Ovary (tissue), 9 donors: ENCODE data around the gene PRR22. TPM values are rescaled to one million over a fixed set of nuclear protein-coding genes. Genes with fewer than 3 reads are reported as not detected.

ENCODE experiments used
- DNase-seq, 5 donors: peaks; one replicate each; pipeline ENCODE4 v3.0.0-alpha.2; 2019 to 2020
- H3K27ac ChIP-seq, 2 donors: fragments of 200-600 bp; one replicate each; pipeline versions ENCODE4 v1.5.1 to v1.8.0; 2019 to 2022
- H3K27me3 ChIP-seq: fragments of 200-600 bp; one replicate; pipeline ENCODE4 v1.8.0; 2022
- H3K36me3 ChIP-seq: fragments of 200-600 bp; sonication (generic); one replicate; pipeline ENCODE4 v1.5.1; 2019
- H3K4me1 ChIP-seq: one replicate; pipeline ENCODE4 v1.8.1; 2013; ENCODE audit warnings: mild to moderate bottlenecking, moderate library complexity; ENCODE audit not compliant: insufficient read depth
- H3K4me3 ChIP-seq: fragments of 200-600 bp; sonication (generic); one replicate; pipeline ENCODE4 v1.5.1; 2017
- H3K9me3 ChIP-seq, 2 donors: fragments of 200-600 bp in 1 of 2; sonication (generic) in 1 of 2; one replicate each; pipeline versions ENCODE4 v1.5.1 to v1.8.1; 2013 to 2019; ENCODE audit warnings: mild to moderate bottlenecking in 1 of 2, moderate library complexity in 1 of 2
- EP300 ChIP-seq: sonication (generic); formaldehyde crosslinking; IDR thresholded peaks from one replicate; pipeline ENCODE4 v1.6.1; 2017; ENCODE audit warnings: antibody characterized with exemption
- POLR2A ChIP-seq: fragments of 450-650 bp; IDR thresholded peaks from one replicate; pipeline ENCODE4 v1.6.1; 2017; ENCODE audit warnings: antibody characterized with exemption, mild to moderate bottlenecking, moderate library complexity
- WGBS, 3 donors: extraction: QIAGEN DNeasy Blood & Tissue Kit in 1 of 3; methylation state at CpG; one replicate each; pipeline versions ENCODE4 v1.1.5 to v1.1.7; 2013 to 2017; 5-methylcytosine and 5-hydroxymethylcytosine counted together
- intact Hi-C, 4 donors: fragments of 100-400 bp; cut with DNase I; formaldehyde crosslinking; loops; one replicate each; pipeline versions ENCODE4 v1.11.0 to v1.15.1; 2022 to 2023
- polyA plus RNA-seq, 2 donors: library from polyadenylated mRNA; stranded (reverse); fragments of 200-250 nt in 1 of 2; fragments of 350-450 nt in 1 of 2; fragmentation: Illumina TruSeq in 1 of 2; extraction: RNeasy Lipid Tissue Mini Kit (QIAGEN cat#74804) in 1 of 2; gene quantifications; one replicate each; pipeline ENCODE4 v1.2.3, GENCODE V29; 2013 to 2014
- total RNA-seq, 7 donors: library from RNA; depleted of rRNA in 2 of 7; stranded (reverse); fragments of >200 nt in 2 of 7; fragmentation: NEBNext Ultra II Directional in 3 of 7; extraction: Animal tissue kit (Norgen Biotek cat#: 25700) in 3 of 7; gene quantifications; one replicate each; pipeline versions ENCODE4 v1.1.0 to v1.2.4, GENCODE V29; 2016 to 2023
- TF ChIP-seq, protein P1 (sequence below), 3 donors: fragments of 450-650 bp in 2 of 3; fragments of 200-600 bp in 1 of 3; IDR thresholded peaks; one replicate each; pipeline versions ENCODE4 v1.5.1 to v1.8.0; 2016 to 2022; ENCODE audit warnings: antibody characterized with exemption in 3 of 3, mild to moderate bottlenecking in 1 of 3
- donor health status: DM: no; HTN: no; CAD: no; lungs with moderate emphysema.
- donor health status: DM: no; HTN: no; CAD: no.
- donor health status: Bipolar disorder and iron deficiency.
- donor health status: DM: yes; HTN: yes; CAD: no.
- donor health status: DM: no; HTN: no; CAD: no.
- donor health status: DM: yes; HTN: yes; CAD: no.

PRR22 gene
- total and polyA plus RNA-seq, 9 donors = 0.24 to 3.8 (median 2.0) TPM; not detected in 1

DNA sequence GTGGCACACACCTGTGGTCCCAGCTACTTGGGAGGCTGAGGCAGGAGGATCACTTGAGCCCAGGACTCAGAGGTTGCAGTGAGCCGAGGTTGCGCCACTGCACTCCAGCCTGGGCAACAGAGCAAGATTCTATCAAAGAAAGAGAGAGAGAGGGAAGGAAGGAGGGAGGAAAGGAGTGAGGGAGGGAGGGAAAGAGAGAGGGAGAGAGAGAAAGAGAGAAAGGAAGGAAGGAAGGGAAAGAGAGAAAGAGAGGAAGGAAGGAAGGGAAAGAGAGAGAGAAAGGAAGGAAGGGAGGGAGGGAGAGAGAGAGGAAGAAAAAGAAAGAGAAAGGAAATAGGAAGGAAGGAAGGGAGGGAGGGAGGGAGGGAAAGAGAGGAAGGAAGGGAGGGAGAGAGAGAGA is 32.7 kb upstream of the PRR22 start:
- TF ChIP-seq, protein P1, sequence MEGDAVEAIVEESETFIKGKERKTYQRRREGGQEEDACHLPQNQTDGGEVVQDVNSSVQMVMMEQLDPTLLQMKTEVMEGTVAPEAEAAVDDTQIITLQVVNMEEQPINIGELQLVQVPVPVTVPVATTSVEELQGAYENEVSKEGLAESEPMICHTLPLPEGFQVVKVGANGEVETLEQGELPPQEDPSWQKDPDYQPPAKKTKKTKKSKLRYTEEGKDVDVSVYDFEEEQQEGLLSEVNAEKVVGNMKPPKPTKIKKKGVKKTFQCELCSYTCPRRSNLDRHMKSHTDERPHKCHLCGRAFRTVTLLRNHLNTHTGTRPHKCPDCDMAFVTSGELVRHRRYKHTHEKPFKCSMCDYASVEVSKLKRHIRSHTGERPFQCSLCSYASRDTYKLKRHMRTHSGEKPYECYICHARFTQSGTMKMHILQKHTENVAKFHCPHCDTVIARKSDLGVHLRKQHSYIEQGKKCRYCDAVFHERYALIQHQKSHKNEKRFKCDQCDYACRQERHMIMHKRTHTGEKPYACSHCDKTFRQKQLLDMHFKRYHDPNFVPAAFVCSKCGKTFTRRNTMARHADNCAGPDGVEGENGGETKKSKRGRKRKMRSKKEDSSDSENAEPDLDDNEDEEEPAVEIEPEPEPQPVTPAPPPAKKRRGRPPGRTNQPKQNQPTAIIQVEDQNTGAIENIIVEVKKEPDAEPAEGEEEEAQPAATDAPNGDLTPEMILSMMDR (IDR thresholded peaks at IDR 0.05) = no peak
- no peak for TF ChIP-seq EP300
- no peak for TF ChIP-seq POLR2A
- Histone ChIP-seq H3K4me1 (peaks cover under 1% of the 10 kb centered on the region), H3K27me3 (no peaks in the 10 kb centered on the region), H3K9me3 (no peaks in the 10 kb centered on the region), H3K36me3 (no peaks in the 10 kb centered on the region), H3K27ac (no peak overlapping the region), H3K4me3 (no peak overlapping the region)
- 72 to 82% (median 81%) methylated on average over 2 of the region's 2 CpGs for WGBS, 3 donors
- no peak for DNase-seq
- intact Hi-C loops = no loop called here

DNA sequence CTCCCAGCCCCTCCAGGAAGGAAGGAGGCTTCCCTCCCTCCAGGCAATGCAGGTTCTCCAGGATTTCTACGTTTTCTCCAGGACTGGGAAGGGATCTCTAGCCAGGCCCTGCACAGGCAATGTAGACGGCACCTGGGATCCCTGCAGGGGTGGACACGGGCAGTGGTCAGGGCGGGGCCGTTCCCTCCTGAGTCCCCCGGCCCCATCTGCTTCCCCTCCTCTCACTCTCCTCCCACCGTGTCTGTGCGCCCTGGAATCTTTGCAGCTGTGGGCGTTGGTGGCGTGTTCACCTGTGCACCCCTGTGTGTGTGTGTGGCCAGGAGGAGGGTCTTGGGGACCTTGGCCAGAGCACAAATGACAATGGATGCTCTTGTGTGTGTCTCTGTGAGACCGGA is 30.3 kb upstream of the PRR22 start:
- H3K4me1 ChIP-seq = no peaks in the 10 kb centered on the region
- H3K27ac ChIP-seq = no peak overlapping the region
- H3K4me3 ChIP-seq = no peak overlapping the region
- no peaks in the 10 kb centered on the region for H3K9me3 ChIP-seq
- no peak for DNase-seq
- no peaks in the 10 kb centered on the region for H3K27me3 ChIP-seq
- no peaks in the 10 kb centered on the region for H3K36me3 ChIP-seq
- 29 to 46% (median 35%) methylated on average over 11 of the region's 11 CpGs for WGBS, 3 donors
- TF ChIP-seq, protein P1 (IDR thresholded peaks at IDR 0.05) = no peak
- TF ChIP-seq POLR2A = no peak
- no peak for TF ChIP-seq EP300
- intact Hi-C loops = no loop called here

DNA sequence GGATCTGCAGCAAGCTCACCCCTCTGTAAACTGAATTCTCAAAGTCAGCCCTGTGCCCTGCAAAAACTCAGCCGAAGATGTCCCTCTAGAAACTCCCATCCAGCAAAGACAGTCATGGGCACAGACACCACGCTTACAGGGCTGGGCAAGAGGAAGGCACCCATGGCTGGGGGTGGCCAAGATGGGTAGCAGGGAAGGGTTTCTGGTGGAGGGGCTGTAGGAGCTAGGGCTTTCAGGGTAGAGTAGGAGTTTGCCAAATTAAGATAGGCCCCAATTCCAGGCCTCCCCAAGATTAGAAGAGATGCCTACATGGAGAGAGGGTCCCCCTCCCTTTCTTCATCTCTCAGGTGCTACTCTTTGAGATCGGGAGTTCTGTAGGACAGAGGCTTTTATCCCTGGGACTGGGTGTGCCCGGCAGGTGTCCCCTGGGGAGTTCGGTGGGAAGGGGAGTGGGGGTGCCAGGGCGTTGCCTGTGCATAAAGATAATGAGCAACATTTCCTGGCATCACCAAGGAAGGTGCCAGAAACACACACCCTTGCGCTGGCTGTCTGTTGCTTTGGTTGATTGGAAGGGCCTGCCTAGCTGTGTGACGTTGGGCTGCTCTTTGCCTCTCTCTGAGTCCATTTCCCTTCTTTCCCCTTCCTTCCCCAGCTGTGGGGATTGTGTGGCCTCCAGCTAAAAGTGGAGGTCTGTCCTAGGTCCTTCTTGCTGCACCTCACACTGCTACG is 29.7 kb upstream of the PRR22 start:
- DNase-seq = no peak
- no peaks in the 10 kb centered on the region for H3K27me3 ChIP-seq
- no peak overlapping the region for H3K27ac ChIP-seq
- intact Hi-C loops = no loop called here
- H3K4me1 ChIP-seq = no peaks in the 10 kb centered on the region
- TF ChIP-seq POLR2A (no peak), EP300 (no peak)
- TF ChIP-seq, protein P1 (IDR thresholded peaks at IDR 0.05) = no peak
- H3K36me3 ChIP-seq = no peaks in the 10 kb centered on the region
- 58 to 68% (median 60%) methylated on average over 9 of the region's 9 CpGs for WGBS, 3 donors
- H3K9me3 ChIP-seq = no peaks in the 10 kb centered on the region
- no peak overlapping the region for H3K4me3 ChIP-seq

DNA sequence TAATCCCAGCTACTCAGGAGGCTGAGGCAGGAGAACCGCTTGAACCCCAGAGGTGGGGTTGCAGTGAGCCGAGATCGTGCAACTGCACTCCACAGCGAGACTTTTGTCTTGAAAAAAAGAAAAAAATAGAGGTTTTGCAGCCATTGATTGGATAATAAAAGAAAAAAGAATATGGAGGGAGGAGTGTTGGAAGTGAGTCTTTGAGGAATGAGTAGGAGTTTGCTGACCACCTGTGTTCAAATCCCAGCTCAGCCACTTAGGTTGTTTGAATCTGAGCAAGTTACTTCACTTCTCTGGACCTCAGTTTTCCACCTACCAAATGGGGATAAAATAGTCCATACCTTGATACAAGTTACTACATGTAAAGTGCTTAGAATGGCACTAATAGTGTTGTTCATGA is 26.6 kb upstream of the PRR22 start:
- no peak for DNase-seq
- Histone ChIP-seq H3K27me3 (no peaks in the 10 kb centered on the region), H3K9me3 (no peaks in the 10 kb centered on the region), H3K36me3 (no peaks in the 10 kb centered on the region), H3K4me3 (no peak overlapping the region), H3K27ac (no peak overlapping the region), H3K4me1 (no peaks in the 10 kb centered on the region)
- intact Hi-C loops = no loop called here
- TF ChIP-seq POLR2A (no peak), EP300 (no peak)
- TF ChIP-seq, protein P1 (IDR thresholded peaks at IDR 0.05) = no peak
- 81 to 90% (median 85%) methylated on average over 4 of the region's 4 CpGs for WGBS, 3 donors
